AG09319 (cell line): ENCODE data around the gene SPAG6.

ENCODE experiments used
- DNase-seq: peaks from one replicate; pipeline ENCODE4 v3.0.0-alpha.2; 2010; ENCODE audit warnings: low read depth; ENCODE audit errors: extremely low read depth
- CTCF ChIP-seq: IDR thresholded peaks from 2 replicates; pipeline ENCODE4 v1.5.1; 2011; ENCODE audit warnings: low read depth, mild to moderate bottlenecking, inconsistent platforms, low read length, moderate library complexity

Gene SPAG6

GRCh38 chr10:22332116-22332692, 13.1 kb upstream of the SPAG6 start:
- no peak for TF ChIP-seq CTCF
- no peak for DNase-seq

GRCh38 chr10:22333167-22333974, 11.9 kb upstream of the SPAG6 start:
- no peak for TF ChIP-seq CTCF
- no peak for DNase-seq

GRCh38 chr10:22333975-22334282, 11.4 kb upstream of the SPAG6 start:
- no peak for TF ChIP-seq CTCF

GRCh38 chr10:22334414-22335172, 10.7 kb upstream of the SPAG6 start:
- no peak for TF ChIP-seq CTCF
- DNase-seq: no peak

More at GRCh38 chr10:22333975-22334282, 11.4 kb upstream of the SPAG6 start:
- DNase-seq: no peak

- TF ChIP-seq CTCF: no peak
- DNase-seq: no peak
Observed at GRCh38 chr10:22335173-22335933, 9.9 kb upstream of the SPAG6 start.

GRCh38 chr10:22338185-22338900, 7.0 kb upstream of the SPAG6 start:
- DNase-seq: no peak
- TF ChIP-seq CTCF: no peak
